ENCODE results near the gene APLF. TPM values are rescaled to one million over a fixed set of nuclear protein-coding genes. Genes with fewer than 3 reads are reported as not detected.

The APLF gene
- total and polyA plus RNA-seq, 4 donors: 0.18 to 3.8 (median 1.0) TPM

GRCh38 chr2:68562934-68563333, 95.5 kb downstream of the APLF start:
- H3K4me1 ChIP-seq (ENCODE audit: control insufficient read depth in 4 of 4, insufficient read depth in 4 of 4, low read length in 3 of 4): no peaks in the 10 kb centered on the region
- DNase-seq (ENCODE audit: low spot score): no peak
- WGBS: 97% methylated on average over 2 of the region's 2 CpGs
- H3K36me3 ChIP-seq (ENCODE audit: control insufficient read depth in 4 of 4, insufficient read depth in 3 of 4, low read depth in 1 of 4, low read length in 3 of 4): no peaks in the 10 kb centered on the region
- no peak overlapping the region for H3K27ac ChIP-seq (ENCODE audit: low read depth in 1 of 2, low read length in 2 of 2)
- H3K9me3 ChIP-seq (ENCODE audit: control insufficient read depth in 4 of 4, low read length in 3 of 4): no peaks in the 10 kb centered on the region
- TF ChIP-seq, protein P1, sequence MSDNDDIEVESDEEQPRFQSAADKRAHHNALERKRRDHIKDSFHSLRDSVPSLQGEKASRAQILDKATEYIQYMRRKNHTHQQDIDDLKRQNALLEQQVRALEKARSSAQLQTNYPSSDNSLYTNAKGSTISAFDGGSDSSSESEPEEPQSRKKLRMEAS (IDR thresholded peaks at IDR 0.05): no peak
- no peak for TF ChIP-seq RAD21 (IDR thresholded peaks at IDR 0.05)
- no peak for TF ChIP-seq HNF4A (conservative IDR thresholded peaks at IDR 0.05)
- no peak for TF ChIP-seq JUND (IDR thresholded peaks at IDR 0.05)
- no peak for TF ChIP-seq TAF1 (conservative IDR thresholded peaks at IDR 0.05)
- TF ChIP-seq, protein P2, sequence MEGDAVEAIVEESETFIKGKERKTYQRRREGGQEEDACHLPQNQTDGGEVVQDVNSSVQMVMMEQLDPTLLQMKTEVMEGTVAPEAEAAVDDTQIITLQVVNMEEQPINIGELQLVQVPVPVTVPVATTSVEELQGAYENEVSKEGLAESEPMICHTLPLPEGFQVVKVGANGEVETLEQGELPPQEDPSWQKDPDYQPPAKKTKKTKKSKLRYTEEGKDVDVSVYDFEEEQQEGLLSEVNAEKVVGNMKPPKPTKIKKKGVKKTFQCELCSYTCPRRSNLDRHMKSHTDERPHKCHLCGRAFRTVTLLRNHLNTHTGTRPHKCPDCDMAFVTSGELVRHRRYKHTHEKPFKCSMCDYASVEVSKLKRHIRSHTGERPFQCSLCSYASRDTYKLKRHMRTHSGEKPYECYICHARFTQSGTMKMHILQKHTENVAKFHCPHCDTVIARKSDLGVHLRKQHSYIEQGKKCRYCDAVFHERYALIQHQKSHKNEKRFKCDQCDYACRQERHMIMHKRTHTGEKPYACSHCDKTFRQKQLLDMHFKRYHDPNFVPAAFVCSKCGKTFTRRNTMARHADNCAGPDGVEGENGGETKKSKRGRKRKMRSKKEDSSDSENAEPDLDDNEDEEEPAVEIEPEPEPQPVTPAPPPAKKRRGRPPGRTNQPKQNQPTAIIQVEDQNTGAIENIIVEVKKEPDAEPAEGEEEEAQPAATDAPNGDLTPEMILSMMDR (IDR thresholded peaks at IDR 0.05; ENCODE audit: low read depth, low read length, missing input control): no peak
- no peak for TF ChIP-seq RXRA (IDR thresholded peaks at IDR 0.05)
- TF ChIP-seq FOXA2 (IDR thresholded peaks at IDR 0.05): no peak
- TF ChIP-seq EGR1 (IDR thresholded peaks at IDR 0.05; ENCODE audit: low read depth in 2 of 2): no peak
- TF ChIP-seq FOXA1 (IDR thresholded peaks at IDR 0.05): no peak
- TF ChIP-seq ZBTB33 (IDR thresholded peaks at IDR 0.05): no peak
- TF ChIP-seq YY1 (IDR thresholded peaks at IDR 0.05): no peak
- TF ChIP-seq, protein P3, sequence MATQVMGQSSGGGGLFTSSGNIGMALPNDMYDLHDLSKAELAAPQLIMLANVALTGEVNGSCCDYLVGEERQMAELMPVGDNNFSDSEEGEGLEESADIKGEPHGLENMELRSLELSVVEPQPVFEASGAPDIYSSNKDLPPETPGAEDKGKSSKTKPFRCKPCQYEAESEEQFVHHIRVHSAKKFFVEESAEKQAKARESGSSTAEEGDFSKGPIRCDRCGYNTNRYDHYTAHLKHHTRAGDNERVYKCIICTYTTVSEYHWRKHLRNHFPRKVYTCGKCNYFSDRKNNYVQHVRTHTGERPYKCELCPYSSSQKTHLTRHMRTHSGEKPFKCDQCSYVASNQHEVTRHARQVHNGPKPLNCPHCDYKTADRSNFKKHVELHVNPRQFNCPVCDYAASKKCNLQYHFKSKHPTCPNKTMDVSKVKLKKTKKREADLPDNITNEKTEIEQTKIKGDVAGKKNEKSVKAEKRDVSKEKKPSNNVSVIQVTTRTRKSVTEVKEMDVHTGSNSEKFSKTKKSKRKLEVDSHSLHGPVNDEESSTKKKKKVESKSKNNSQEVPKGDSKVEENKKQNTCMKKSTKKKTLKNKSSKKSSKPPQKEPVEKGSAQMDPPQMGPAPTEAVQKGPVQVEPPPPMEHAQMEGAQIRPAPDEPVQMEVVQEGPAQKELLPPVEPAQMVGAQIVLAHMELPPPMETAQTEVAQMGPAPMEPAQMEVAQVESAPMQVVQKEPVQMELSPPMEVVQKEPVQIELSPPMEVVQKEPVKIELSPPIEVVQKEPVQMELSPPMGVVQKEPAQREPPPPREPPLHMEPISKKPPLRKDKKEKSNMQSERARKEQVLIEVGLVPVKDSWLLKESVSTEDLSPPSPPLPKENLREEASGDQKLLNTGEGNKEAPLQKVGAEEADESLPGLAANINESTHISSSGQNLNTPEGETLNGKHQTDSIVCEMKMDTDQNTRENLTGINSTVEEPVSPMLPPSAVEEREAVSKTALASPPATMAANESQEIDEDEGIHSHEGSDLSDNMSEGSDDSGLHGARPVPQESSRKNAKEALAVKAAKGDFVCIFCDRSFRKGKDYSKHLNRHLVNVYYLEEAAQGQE (IDR thresholded peaks at IDR 0.05): no peak
- no peak for TF ChIP-seq GABPA (IDR thresholded peaks at IDR 0.05 in 1 of 2, conservative IDR thresholded peaks at IDR 0.05 in 1 of 2)
- no peak for TF ChIP-seq SP1 (IDR thresholded peaks at IDR 0.05)
- TF ChIP-seq, protein P4, sequence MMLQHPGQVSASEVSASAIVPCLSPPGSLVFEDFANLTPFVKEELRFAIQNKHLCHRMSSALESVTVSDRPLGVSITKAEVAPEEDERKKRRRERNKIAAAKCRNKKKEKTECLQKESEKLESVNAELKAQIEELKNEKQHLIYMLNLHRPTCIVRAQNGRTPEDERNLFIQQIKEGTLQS (IDR thresholded peaks at IDR 0.05): no peak
- TF ChIP-seq HNF4G (IDR thresholded peaks at IDR 0.05): no peak
- no peak for TF ChIP-seq NR2F2 (IDR thresholded peaks at IDR 0.05)
- H3K4me3 ChIP-seq (ENCODE audit: low read depth in 1 of 3, low read length in 3 of 3): no peak overlapping the region
- H3K27me3 ChIP-seq (ENCODE audit: control insufficient read depth in 4 of 4, insufficient read depth in 4 of 4, low read length in 3 of 4): no peaks in the 10 kb centered on the region
- no peak overlapping the region for H3K9ac ChIP-seq (ENCODE audit: low read depth in 1 of 2, low read length in 2 of 2)

Measured in liver (tissue), 9 donors.